GM12872 (cell line): ENCODE results near the gene CCDC154.

Source experiments
- CTCF ChIP-seq: IDR thresholded peaks from 3 replicates; pipeline ENCODE4 v1.5.1; 2011; ENCODE audit warnings: low read depth, mild to moderate bottlenecking, low read length, moderate library complexity; ENCODE audit not compliant: insufficient read depth

Gene CCDC154

GRCh38 chr16:1488619-1489018, 44.3 kb upstream of the CCDC154 start, which contains the start of gene PTX4:
PTX4 (minus strand) TSS chr16:1488944; CDS start chr16:1488909, 35 bp downstream.
- TF ChIP-seq CTCF: no peak

- TF ChIP-seq CTCF: no peak
Observed at GRCh38 chr16:1488054-1488601, 43.8 kb upstream of the CCDC154 start.

- TF ChIP-seq CTCF: no peak
Observed at GRCh38 chr16:1487395-1488053, 43.2 kb upstream of the CCDC154 start.

- TF ChIP-seq CTCF: no peak
Observed at GRCh38 chr16:1486551-1487390, 42.4 kb upstream of the CCDC154 start.

- TF ChIP-seq CTCF: no peak
Observed at GRCh38 chr16:1485847-1486496, 41.6 kb upstream of the CCDC154 start.

GRCh38 chr16:1481906-1482835, 37.8 kb upstream of the CCDC154 start:
- TF ChIP-seq CTCF: no peak
